ENCODE results near the gene CD3D.

CD3D gene

DNA sequence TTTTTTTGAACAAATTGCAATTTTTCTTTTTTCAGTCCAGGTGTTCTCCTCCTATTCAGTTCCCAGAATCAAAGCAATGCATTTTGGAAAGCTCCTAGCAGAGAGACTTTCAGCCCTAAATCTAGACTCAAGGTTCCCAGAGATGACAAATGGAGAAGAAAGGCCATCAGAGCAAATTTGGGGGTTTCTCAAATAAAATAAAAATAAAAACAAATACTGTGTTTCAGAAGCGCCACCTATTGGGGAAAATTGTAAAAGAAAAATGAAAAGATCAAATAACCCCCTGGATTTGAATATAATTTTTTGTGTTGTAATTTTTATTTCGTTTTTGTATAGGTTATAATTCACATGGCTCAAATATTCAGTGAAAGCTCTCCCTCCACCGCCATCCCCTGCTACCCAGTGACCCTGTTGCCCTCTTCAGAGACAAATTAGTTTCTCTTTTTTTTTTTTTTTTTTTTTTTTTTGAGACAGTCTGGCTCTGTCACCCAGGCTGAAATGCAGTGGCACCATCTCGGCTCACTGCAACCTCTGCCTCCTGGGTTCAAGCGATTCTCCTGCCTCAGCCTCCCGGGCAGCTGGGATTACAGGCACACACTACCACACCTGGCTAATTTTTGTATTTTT is 10.7 kb upstream of the CD3D start:
- Histone ChIP-seq H3K4me3 (ENCODE audit: insufficient read length, low read depth) (no peak overlapping the region), H3K36me3 (ENCODE audit: insufficient read depth, insufficient read length, low read length) (no peaks in the 10 kb centered on the region), H3K4me1 (ENCODE audit: insufficient read depth, insufficient read length) (no peaks in the 10 kb centered on the region), H3K9ac (ENCODE audit: insufficient read length, low read depth) (no peak overlapping the region), H3K9me3 (ENCODE audit: insufficient read depth, low read length) (no peaks in the 10 kb centered on the region), H3K27me3 (ENCODE audit: insufficient read depth, insufficient read length) (peaks cover 3% of the 10 kb centered on the region)
- no peak for DNase-seq (ENCODE audit: low read depth, low spot score)
- TF ChIP-seq ZNF274 (IDR thresholded peaks at IDR 0.05; ENCODE audit: low read depth, low read length) (no peak), YY1 (IDR thresholded peaks at IDR 0.05; ENCODE audit: insufficient read depth, insufficient read length) (no peak), SUZ12 (IDR thresholded peaks at IDR 0.05; ENCODE audit: extremely low read depth, insufficient read depth, insufficient read length) (no peak)

- TF ChIP-seq ZNF274 (IDR thresholded peaks at IDR 0.05; ENCODE audit: low read depth, low read length) (no peak), YY1 (IDR thresholded peaks at IDR 0.05; ENCODE audit: insufficient read depth, insufficient read length) (no peak), SUZ12 (IDR thresholded peaks at IDR 0.05; ENCODE audit: extremely low read depth, insufficient read depth, insufficient read length) (no peak)
- no peak for DNase-seq (ENCODE audit: low read depth, low spot score)
- no peaks in the 10 kb centered on the region for H3K9me3 ChIP-seq (ENCODE audit: insufficient read depth, low read length)
- H3K27me3 ChIP-seq (ENCODE audit: insufficient read depth, insufficient read length) = no peaks in the 10 kb centered on the region
- H3K36me3 ChIP-seq (ENCODE audit: insufficient read depth, insufficient read length, low read length) = no peaks in the 10 kb centered on the region
- H3K4me3 ChIP-seq (ENCODE audit: insufficient read length, low read depth) = no peak overlapping the region
- no peaks in the 10 kb centered on the region for H3K4me1 ChIP-seq (ENCODE audit: insufficient read depth, insufficient read length)
- no peak overlapping the region for H3K9ac ChIP-seq (ENCODE audit: insufficient read length, low read depth)
These were observed 7.0 kb upstream of the CD3D start for GRCh38 chr11:118349475-118349874.

DNA sequence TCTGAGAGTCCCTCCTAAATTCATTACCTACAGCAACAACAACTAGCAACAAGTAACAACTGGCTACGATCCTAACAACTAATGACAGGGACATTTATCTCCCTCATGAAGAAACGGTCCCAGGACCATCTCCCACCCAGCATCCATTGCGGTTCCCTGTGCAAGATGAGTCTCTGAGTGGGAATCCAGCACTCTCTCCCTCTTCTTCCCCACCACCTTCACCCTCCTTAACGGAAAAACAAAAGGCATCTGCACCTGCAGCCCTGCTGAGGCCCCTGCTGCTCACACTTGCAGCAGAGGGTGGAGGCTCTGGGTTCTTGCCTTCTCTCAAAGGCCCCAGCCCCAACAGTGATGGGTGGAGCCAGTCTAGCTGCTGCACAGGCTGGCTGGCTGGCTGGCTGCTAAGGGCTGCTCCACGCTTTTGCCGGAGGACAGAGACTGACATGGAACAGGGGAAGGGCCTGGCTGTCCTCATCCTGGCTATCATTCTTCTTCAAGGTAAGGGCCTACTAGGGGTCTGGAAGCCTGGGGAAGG is 1.5 kb upstream of the CD3D start, which contains the start of gene CD3G:
TSS of gene CD3G (plus strand) at position 364 of the 535 bp plus-strand sequence. CDS start at position 444, 80 bp downstream.
- H3K9me3 ChIP-seq (ENCODE audit: insufficient read depth, low read length) = no peaks in the 10 kb centered on the region
- no peaks in the 10 kb centered on the region for H3K36me3 ChIP-seq (ENCODE audit: insufficient read depth, insufficient read length, low read length)
- H3K27me3 ChIP-seq (ENCODE audit: insufficient read depth, insufficient read length) = no peaks in the 10 kb centered on the region
- no peak within 1 kb of the TSS for H3K4me3 ChIP-seq (ENCODE audit: insufficient read length, low read depth)
- no peak for DNase-seq (ENCODE audit: low read depth, low spot score)
- no peak for TF ChIP-seq ZNF274 (IDR thresholded peaks at IDR 0.05; ENCODE audit: low read depth, low read length)
- TF ChIP-seq SUZ12 (IDR thresholded peaks at IDR 0.05; ENCODE audit: extremely low read depth, insufficient read depth, insufficient read length) = no peak
- TF ChIP-seq YY1 (IDR thresholded peaks at IDR 0.05; ENCODE audit: insufficient read depth, insufficient read length) = no peak
- H3K4me1 ChIP-seq (ENCODE audit: insufficient read depth, insufficient read length) = no peaks in the 10 kb centered on the region
- no peak within 1 kb of the TSS for H3K9ac ChIP-seq (ENCODE audit: insufficient read length, low read depth)

- Histone ChIP-seq H3K9ac (ENCODE audit: insufficient read length, low read depth) (no peak overlapping the region), H3K4me1 (ENCODE audit: insufficient read depth, insufficient read length) (no peaks in the 10 kb centered on the region), H3K4me3 (ENCODE audit: insufficient read length, low read depth) (no peak overlapping the region), H3K27me3 (ENCODE audit: insufficient read depth, insufficient read length) (no peaks in the 10 kb centered on the region), H3K36me3 (ENCODE audit: insufficient read depth, insufficient read length, low read length) (no peaks in the 10 kb centered on the region), H3K9me3 (ENCODE audit: insufficient read depth, low read length) (no peaks in the 10 kb centered on the region)
- TF ChIP-seq ZNF274 (IDR thresholded peaks at IDR 0.05; ENCODE audit: low read depth, low read length) (no peak), YY1 (IDR thresholded peaks at IDR 0.05; ENCODE audit: insufficient read depth, insufficient read length) (no peak), SUZ12 (IDR thresholded peaks at IDR 0.05; ENCODE audit: extremely low read depth, insufficient read depth, insufficient read length) (no peak)
- DNase-seq (ENCODE audit: low read depth, low spot score) = no peak
These were observed 743 bp upstream of the CD3D start for GRCh38 chr11:118343248-118343647.

DNA sequence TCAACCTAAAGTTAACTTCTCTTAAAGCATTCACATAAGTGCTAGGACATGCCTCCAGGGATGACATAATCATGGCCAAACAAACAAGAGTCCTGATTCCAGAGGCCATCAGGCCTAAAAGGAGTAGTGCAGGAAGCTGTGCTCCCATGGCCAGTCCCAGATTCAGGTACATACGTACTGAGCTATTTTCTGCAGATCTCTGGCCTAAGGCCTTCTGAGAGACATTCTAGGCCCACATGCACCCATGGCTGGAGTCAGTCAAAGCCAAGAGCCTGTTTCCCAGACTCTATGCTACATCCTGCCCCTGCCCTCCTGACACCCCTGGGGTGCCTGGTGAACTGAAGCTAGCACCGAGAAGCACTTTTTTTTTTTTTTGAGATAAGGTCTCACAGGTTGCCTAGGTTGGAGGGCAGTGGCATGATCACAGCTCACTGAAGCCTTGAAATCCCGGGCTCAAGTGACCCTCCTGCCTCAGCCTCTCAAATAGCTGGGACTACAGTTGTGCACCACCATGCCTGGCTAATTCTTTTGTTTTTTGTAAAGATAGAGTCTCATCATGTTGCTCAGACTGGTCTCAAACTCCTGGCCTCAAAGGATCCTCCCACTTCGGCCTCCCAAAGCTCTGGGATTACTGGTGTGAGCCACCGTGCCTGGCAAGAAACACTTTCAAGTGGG is 553 bp downstream of the CD3D start:
- Histone ChIP-seq H3K9me3 (ENCODE audit: insufficient read depth, low read length) (no peaks in the 10 kb centered on the region), H3K36me3 (ENCODE audit: insufficient read depth, insufficient read length, low read length) (no peaks in the 10 kb centered on the region), H3K9ac (ENCODE audit: insufficient read length, low read depth) (no peak overlapping the region), H3K4me3 (ENCODE audit: insufficient read length, low read depth) (no peak overlapping the region), H3K27me3 (ENCODE audit: insufficient read depth, insufficient read length) (no peaks in the 10 kb centered on the region), H3K4me1 (ENCODE audit: insufficient read depth, insufficient read length) (no peaks in the 10 kb centered on the region)
- no peak for TF ChIP-seq ZNF274 (IDR thresholded peaks at IDR 0.05; ENCODE audit: low read depth, low read length)
- no peak for DNase-seq (ENCODE audit: low read depth, low spot score)

- Histone ChIP-seq H3K9ac (ENCODE audit: insufficient read length, low read depth) (no peak overlapping the region), H3K27me3 (ENCODE audit: insufficient read depth, insufficient read length) (no peaks in the 10 kb centered on the region), H3K4me3 (ENCODE audit: insufficient read length, low read depth) (no peak overlapping the region), H3K36me3 (ENCODE audit: insufficient read depth, insufficient read length, low read length) (no peaks in the 10 kb centered on the region), H3K4me1 (ENCODE audit: insufficient read depth, insufficient read length) (no peaks in the 10 kb centered on the region), H3K9me3 (ENCODE audit: insufficient read depth, low read length) (no peaks in the 10 kb centered on the region)
- no peak for TF ChIP-seq YY1 (IDR thresholded peaks at IDR 0.05; ENCODE audit: insufficient read depth, insufficient read length)
- TF ChIP-seq ZNF274 (IDR thresholded peaks at IDR 0.05; ENCODE audit: low read depth, low read length) = no peak
- no peak for DNase-seq (ENCODE audit: low read depth, low spot score)
These were observed 1.2 kb downstream of the CD3D start for GRCh38 chr11:118341261-118341660.

- H3K36me3 ChIP-seq (ENCODE audit: insufficient read depth, insufficient read length, low read length) = no peaks in the 10 kb centered on the region
- no peaks in the 10 kb centered on the region for H3K9me3 ChIP-seq (ENCODE audit: insufficient read depth, low read length)
- no peak overlapping the region for H3K9ac ChIP-seq (ENCODE audit: insufficient read length, low read depth)
- H3K4me1 ChIP-seq (ENCODE audit: insufficient read depth, insufficient read length) = no peaks in the 10 kb centered on the region
- no peak for DNase-seq (ENCODE audit: low read depth, low spot score)
- H3K4me3 ChIP-seq (ENCODE audit: insufficient read length, low read depth) = no peak overlapping the region
- no peak for TF ChIP-seq ZNF274 (IDR thresholded peaks at IDR 0.05; ENCODE audit: low read depth, low read length)
- TF ChIP-seq SUZ12 (IDR thresholded peaks at IDR 0.05; ENCODE audit: extremely low read depth, insufficient read depth, insufficient read length) = no peak
- TF ChIP-seq YY1 (IDR thresholded peaks at IDR 0.05; ENCODE audit: insufficient read depth, insufficient read length) = no peak
- H3K27me3 ChIP-seq (ENCODE audit: insufficient read depth, insufficient read length) = no peaks in the 10 kb centered on the region
These were observed 2.1 kb downstream of the CD3D start for GRCh38 chr11:118340449-118340848.

Data from NT2/D1 (cell line).